Trophoblast cell (in vitro differentiated cells and primary cell): ENCODE results near the gene SPATA6L.

ENCODE experiments used
- DNase-seq, 2 donors: peaks; one replicate each; pipeline ENCODE4 v3.0.0-alpha.2; 2016
- H2AFZ ChIP-seq: 2 replicates; pipeline ENCODE4 v1.6.1; 2013; ENCODE audit warnings: low read length, moderate library complexity, mild to moderate bottlenecking; ENCODE audit not compliant: insufficient read depth, poor library complexity
- H2AK5ac ChIP-seq: 2 replicates; pipeline ENCODE4 v1.6.1; 2013; ENCODE audit warnings: mild to moderate bottlenecking, low read length
- H2BK120ac ChIP-seq: 2 replicates; pipeline ENCODE4 v1.6.1; 2013; ENCODE audit warnings: low read length, mild to moderate bottlenecking, moderate library complexity; ENCODE audit not compliant: insufficient read depth, poor library complexity
- H2BK12ac ChIP-seq: 2 replicates; pipeline ENCODE4 v1.6.1; 2013; ENCODE audit warnings: mild to moderate bottlenecking, low read length, moderate library complexity
- H2BK5ac ChIP-seq: 2 replicates; pipeline ENCODE4 v1.6.1; 2013; ENCODE audit warnings: low read length, low read depth, moderate library complexity, mild to moderate bottlenecking; ENCODE audit not compliant: poor library complexity
- H3K14ac ChIP-seq: 2 replicates; pipeline ENCODE4 v1.6.1; 2013; ENCODE audit warnings: mild to moderate bottlenecking, low read length
- H3K18ac ChIP-seq: 2 replicates; pipeline ENCODE4 v1.6.1; 2013; ENCODE audit warnings: mild to moderate bottlenecking, low read length
- H3K23ac ChIP-seq: 2 replicates; pipeline ENCODE4 v1.6.1; 2013; ENCODE audit warnings: low read length
- H3K27ac ChIP-seq: 2 replicates; pipeline ENCODE4 v1.5.1; 2013; ENCODE audit warnings: low read depth, mild to moderate bottlenecking, inconsistent platforms, low read length, moderate library complexity
- H3K27me3 ChIP-seq: 2 replicates; pipeline ENCODE4 v1.6.1; 2013; ENCODE audit warnings: inconsistent platforms, mild to moderate bottlenecking, low read length, moderate library complexity; ENCODE audit not compliant: insufficient read depth
- H3K36me3 ChIP-seq, 2 experiments: 1 replicate in 1 of 2; 2 replicates in 1 of 2; pipeline ENCODE4 v1.6.1; 2013; ENCODE audit warnings: low read length in 2 of 2, mild to moderate bottlenecking in 2 of 2, moderate library complexity in 1 of 2; ENCODE audit not compliant: insufficient read depth in 2 of 2, control insufficient read depth in 1 of 2
- H3K4ac ChIP-seq: 2 replicates; pipeline ENCODE4 v1.6.1; 2013; ENCODE audit warnings: low read depth, mild to moderate bottlenecking, low read length, moderate library complexity
- H3K4me1 ChIP-seq, 2 experiments: 1 replicate in 1 of 2; 2 replicates in 1 of 2; pipeline ENCODE4 v1.6.1; 2013; ENCODE audit warnings: low read length in 2 of 2, mild to moderate bottlenecking in 2 of 2, moderate library complexity in 1 of 2; ENCODE audit not compliant: insufficient read depth in 2 of 2, control insufficient read depth in 1 of 2
- H3K4me2 ChIP-seq: 2 replicates; pipeline ENCODE4 v1.6.1; 2013; ENCODE audit warnings: inconsistent platforms, mild to moderate bottlenecking, low read length, moderate library complexity
- H3K4me3 ChIP-seq: 2 replicates; pipeline ENCODE4 v1.5.1; 2013; ENCODE audit warnings: mild to moderate bottlenecking, low read depth, low read length, inconsistent platforms
- H3K79me1 ChIP-seq: one replicate; pipeline ENCODE4 v1.6.1; 2013; ENCODE audit warnings: low read length
- H3K79me2 ChIP-seq: 2 replicates; pipeline ENCODE4 v1.6.1; 2013; ENCODE audit warnings: low read length, mild to moderate bottlenecking; ENCODE audit not compliant: control insufficient read depth, insufficient read depth, poor library complexity
- H3K9ac ChIP-seq: 2 replicates; pipeline ENCODE4 v1.6.1; 2013; ENCODE audit warnings: mild to moderate bottlenecking, low read length
- H3K9me3 ChIP-seq: 2 replicates; pipeline ENCODE4 v1.6.1; 2013; ENCODE audit warnings: low read depth, mild to moderate bottlenecking, control low read depth, inconsistent platforms, low read length; ENCODE audit not compliant: insufficient read depth
- H4K12ac ChIP-seq: 2 replicates; pipeline ENCODE4 v1.6.1; 2013; ENCODE audit warnings: low read depth, mild to moderate bottlenecking, low read length, moderate library complexity
- H4K8ac ChIP-seq: 2 replicates; pipeline ENCODE4 v1.6.1; 2013; ENCODE audit warnings: low read depth, mild to moderate bottlenecking, low read length, moderate library complexity
- H4K91ac ChIP-seq: one replicate; pipeline ENCODE4 v1.6.1; 2013; ENCODE audit warnings: low read depth, mild to moderate bottlenecking, low read length, moderate library complexity
- WGBS: extraction: QIAGEN DNeasy Blood & Tissue Kit; methylation state at CpG from one replicate; pipeline ENCODE4 v1.1.7; 2013; ENCODE audit warnings: missing lambda C conversion rate; ENCODE audit not compliant: insufficient read length, insufficient coverage; ENCODE audit errors: extremely low coverage; 5-methylcytosine and 5-hydroxymethylcytosine counted together

SPATA6L gene

GRCh38 chr9:4618700-4619099, 47.6 kb downstream of the SPATA6L start:
- peaks cover 6 to 20% of the 10 kb centered on the region in 2 experiments for H3K4me1 ChIP-seq
- no peak overlapping the region for H4K8ac ChIP-seq
- no peak overlapping the region for H3K4me3 ChIP-seq
- no peaks in the 10 kb centered on the region for H3K27me3 ChIP-seq
- no peak overlapping the region for H3K9ac ChIP-seq
- no peak for DNase-seq
- no peak overlapping the region for H2BK5ac ChIP-seq
- H3K79me2 ChIP-seq, result peaks cover 2% of the 10 kb centered on the region
- H3K27ac ChIP-seq, result no peak overlapping the region
- WGBS, result no CpG with 5 or more reads among the region's 2 CpGs
- no peaks in the 10 kb centered on the region for H3K9me3 ChIP-seq
- H3K36me3 ChIP-seq, result no peaks in the 10 kb centered on the region
- H2AK5ac ChIP-seq, result no peak overlapping the region
- no peak overlapping the region for H2BK12ac ChIP-seq
- H2AFZ ChIP-seq, result no peak overlapping the region
- no peak overlapping the region for H2BK120ac ChIP-seq
- H3K23ac ChIP-seq, result no peak overlapping the region
- H4K91ac ChIP-seq, result no peak overlapping the region
- H3K14ac ChIP-seq, result no peak overlapping the region
- H3K79me1 ChIP-seq, result peaks cover 4% of the 10 kb centered on the region
- no peak overlapping the region for H3K4ac ChIP-seq
- no peak overlapping the region for H4K12ac ChIP-seq
- H3K18ac ChIP-seq, result no peak overlapping the region
- no peak overlapping the region for H3K4me2 ChIP-seq

GRCh38 chr9:4617752-4618151, 48.5 kb downstream of the SPATA6L start:
- DNase-seq, result no peak
- Histone ChIP-seq H3K4ac (no peak overlapping the region), H2AK5ac (no peak overlapping the region), H3K79me1 (peaks cover 4% of the 10 kb centered on the region), H4K8ac (no peak overlapping the region), H3K9ac (no peak overlapping the region), H3K14ac (no peak overlapping the region), H3K4me3 (no peak overlapping the region), H4K91ac (no peak overlapping the region), H3K9me3 (no peaks in the 10 kb centered on the region), H3K27ac (no peak overlapping the region), H2BK5ac (no peak overlapping the region), H3K18ac (no peak overlapping the region), H3K79me2 (peaks cover 2% of the 10 kb centered on the region), H3K4me1 (peaks cover 6 to 20% of the 10 kb centered on the region in 2 experiments), H3K4me2 (no peak overlapping the region), H3K27me3 (no peaks in the 10 kb centered on the region), H3K36me3 (no peaks in the 10 kb centered on the region), H2BK12ac (no peak overlapping the region), H4K12ac (no peak overlapping the region), H3K23ac (no peak overlapping the region), H2BK120ac (no peak overlapping the region), H2AFZ (no peak overlapping the region)
- WGBS, result no CpG with 5 or more reads among the region's 3 CpGs

GRCh38 chr9:4615778-4616177, 50.5 kb downstream of the SPATA6L start:
- H3K18ac ChIP-seq, result no peak overlapping the region
- H2AK5ac ChIP-seq, result no peak overlapping the region
- H2BK12ac ChIP-seq, result no peak overlapping the region
- H2AFZ ChIP-seq, result no peak overlapping the region
- H4K8ac ChIP-seq, result no peak overlapping the region
- no peak overlapping the region for H3K4me2 ChIP-seq
- H4K91ac ChIP-seq, result no peak overlapping the region
- H3K9ac ChIP-seq, result no peak overlapping the region
- no peak overlapping the region for H2BK5ac ChIP-seq
- peaks cover 4% of the 10 kb centered on the region for H3K79me1 ChIP-seq
- no peak overlapping the region for H2BK120ac ChIP-seq
- no peak overlapping the region for H4K12ac ChIP-seq
- no peaks in the 10 kb centered on the region for H3K27me3 ChIP-seq
- H3K4me3 ChIP-seq, result no peak overlapping the region
- no CpG with 5 or more reads among the region's 5 CpGs for WGBS
- H3K23ac ChIP-seq, result no peak overlapping the region
- H3K79me2 ChIP-seq, result peaks cover 2% of the 10 kb centered on the region
- H3K4ac ChIP-seq, result no peak overlapping the region
- peaks cover 6 to 13% of the 10 kb centered on the region in 2 experiments for H3K4me1 ChIP-seq
- no peaks in the 10 kb centered on the region for H3K36me3 ChIP-seq
- no peaks in the 10 kb centered on the region for H3K9me3 ChIP-seq
- no peak for DNase-seq
- H3K27ac ChIP-seq, result no peak overlapping the region
- H3K14ac ChIP-seq, result no peak overlapping the region

GRCh38 chr9:4615251-4615650, 51.0 kb downstream of the SPATA6L start:
- no CpG with 5 or more reads among the region's 4 CpGs for WGBS
- Histone ChIP-seq H3K4ac (no peak overlapping the region), H3K79me2 (peaks cover 2% of the 10 kb centered on the region), H3K18ac (no peak overlapping the region), H4K91ac (no peak overlapping the region), H3K27me3 (no peaks in the 10 kb centered on the region), H3K9me3 (no peaks in the 10 kb centered on the region), H2AK5ac (no peak overlapping the region), H2BK12ac (no peak overlapping the region), H3K4me2 (no peak overlapping the region), H3K4me1 (peaks cover 4 to 8% of the 10 kb centered on the region in 2 experiments), H3K14ac (no peak overlapping the region), H3K36me3 (no peaks in the 10 kb centered on the region), H3K79me1 (peaks cover 4% of the 10 kb centered on the region), H4K8ac (no peak overlapping the region), H2AFZ (no peak overlapping the region), H3K9ac (no peak overlapping the region), H2BK5ac (no peak overlapping the region), H3K23ac (no peak overlapping the region), H4K12ac (no peak overlapping the region), H2BK120ac (no peak overlapping the region), H3K27ac (no peak overlapping the region), H3K4me3 (no peak overlapping the region)
- no peak for DNase-seq
